Epithelial cell of umbilical artery (primary cell): ENCODE results near the gene EPHA2. TPM values are rescaled to one million over a fixed set of nuclear protein-coding genes. Genes with fewer than 3 reads are reported as not detected.

Experiments
- total RNA-seq: library from RNA; depleted of rRNA; stranded (reverse); fragments of >200 nt; gene quantifications from 2 replicates; pipeline ENCODE4 v1.2.3, GENCODE V29; 2014

Gene EPHA2
- total RNA-seq, result 90.3 and 108 TPM in 2 replicates

GRCh38 chr1:16155537-16156410 lies at the start of gene EPHA2:
Gene EPHA2 (minus strand): TSS chr1:16156069. CDS start chr1:16155932, 137 bp downstream.

Other genes starting within 250 kb of the EPHA2 start
- gene ZBTB17, start 180.0 kb downstream of the EPHA2 start, total RNA-seq, result 35.4 and 44.2 TPM in 2 replicates
- gene SRARP, start 151.8 kb downstream of the EPHA2 start, total RNA-seq, result not detected in 2 replicates
- not detected in 2 replicates for gene HSPB7, start 138.0 kb downstream of the EPHA2 start, total RNA-seq
- not detected in 2 replicates for gene CLCNKA, start 134.0 kb downstream of the EPHA2 start, total RNA-seq
- gene CLCNKB, start 112.3 kb downstream of the EPHA2 start, total RNA-seq, result not detected in 2 replicates
- gene FAM131C, start 82.4 kb downstream of the EPHA2 start, total RNA-seq, result not detected in 2 replicates
- gene ARHGEF19, start 56.6 kb upstream of the EPHA2 start, total RNA-seq, result 2.9 and 3.6 TPM in 2 replicates
- 5.5 and 5.6 TPM in 2 replicates for gene CPLANE2, start 81.1 kb upstream of the EPHA2 start, total RNA-seq
- 8.4 and 9.9 TPM in 2 replicates for gene FBXO42, start 196.4 kb upstream of the EPHA2 start, total RNA-seq
- gene SZRD1, start 211.2 kb upstream of the EPHA2 start, total RNA-seq, result 20.7 and 22.7 TPM in 2 replicates